GM19455 (cell line): ENCODE results near the gene FAM89A.
A peak's percentile ranks its signal among the peaks of the same experiment; 100 is the strongest.

ENCODE experiments used
- ATAC-seq: cut with Tn5 transposase; IDR thresholded peaks from one replicate; pipeline ENCODE4 v1.9.1; 2021; ENCODE audit not compliant: unreplicated experiment

The FAM89A gene

DNA sequence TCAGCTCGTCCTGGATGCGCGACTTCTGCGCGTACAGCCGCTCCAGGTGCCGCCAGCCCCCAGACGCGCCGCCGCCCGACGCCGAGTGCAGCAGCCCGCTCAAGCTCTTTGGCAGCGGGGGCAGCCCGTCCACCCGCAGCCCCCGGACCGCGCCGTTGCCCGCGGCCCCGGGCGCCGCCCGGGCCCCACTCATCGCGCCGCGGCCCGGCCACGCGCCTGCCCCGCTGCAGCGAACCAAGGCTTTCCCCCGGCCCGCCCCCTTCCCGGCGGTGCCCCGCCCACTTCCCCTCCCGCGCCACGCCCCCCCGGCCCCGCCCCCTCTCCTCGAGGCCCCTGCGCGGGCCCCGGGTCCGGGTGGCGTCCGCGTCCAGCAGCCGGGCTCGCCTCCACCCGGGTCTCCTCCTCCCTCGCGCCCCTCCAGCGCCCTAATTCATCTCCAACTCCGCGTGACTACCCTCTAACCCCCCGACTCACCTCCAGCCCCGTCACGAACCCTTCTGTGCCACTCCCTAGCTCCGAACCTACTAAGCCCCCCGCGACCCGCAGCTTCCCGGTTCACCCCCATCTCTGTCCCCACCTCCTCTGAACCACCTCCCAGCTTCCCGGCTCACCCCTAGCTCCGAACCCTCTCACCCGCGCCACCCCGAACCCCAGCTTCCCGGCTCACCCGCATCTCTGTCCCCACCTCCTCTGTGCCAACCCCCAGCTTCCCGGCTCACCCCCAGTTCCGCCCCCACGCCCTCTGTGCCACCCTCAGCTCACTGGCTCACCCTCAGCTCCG, at the start of gene FAM89A:
FAM89A (minus strand) TSS at position 236 of the 781 bp plus-strand sequence; CDS start at position 193, 43 bp downstream.
- peak; percentile 72 for ATAC-seq

GRCh38 chr1:231084353-231084752, 44.3 kb upstream of the FAM89A start:
- no peak for ATAC-seq

DNA sequence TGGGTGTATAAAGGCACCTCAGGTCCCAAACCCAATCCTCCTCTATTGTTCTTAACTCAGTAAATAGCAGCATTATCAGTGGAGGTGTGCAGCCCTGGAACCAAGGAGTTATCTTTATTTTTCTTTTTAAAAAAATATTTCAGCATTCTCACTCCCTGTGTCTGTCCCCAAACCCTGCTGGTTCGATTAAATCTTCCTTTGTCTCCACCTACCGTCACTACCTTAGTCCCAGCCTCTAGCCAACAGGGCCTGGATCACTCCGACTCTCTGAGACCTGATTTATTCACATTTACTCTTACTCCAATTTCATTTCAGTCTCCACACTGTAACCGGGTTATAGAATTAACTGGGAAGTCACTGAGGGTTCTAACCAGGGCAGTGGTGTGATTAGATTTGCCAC, 39.1 kb upstream of the FAM89A start:
- no peak for ATAC-seq

GRCh38 chr1:231078250-231078649, 38.2 kb upstream of the FAM89A start:
- ATAC-seq: no peak

DNA sequence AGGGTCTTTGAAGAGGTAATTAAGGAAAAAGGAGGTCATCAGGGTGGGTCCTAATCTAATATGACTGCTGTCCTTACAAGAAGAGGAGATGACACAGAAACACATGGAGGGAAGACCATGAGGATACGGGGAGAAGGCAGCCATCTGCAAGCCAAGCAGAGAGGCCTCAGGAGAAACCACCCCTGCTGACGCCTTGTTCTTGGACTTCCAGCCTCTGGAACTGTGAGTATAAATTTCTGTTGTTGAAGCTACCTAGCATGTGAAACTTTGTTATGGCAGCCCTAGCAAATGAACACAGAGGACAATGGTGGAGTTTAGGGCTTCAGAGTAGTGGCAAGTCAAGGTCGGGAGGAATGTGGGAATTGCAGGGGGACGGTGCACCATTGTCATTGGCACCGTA, 36.7 kb upstream of the FAM89A start:
- ATAC-seq: no peak

DNA sequence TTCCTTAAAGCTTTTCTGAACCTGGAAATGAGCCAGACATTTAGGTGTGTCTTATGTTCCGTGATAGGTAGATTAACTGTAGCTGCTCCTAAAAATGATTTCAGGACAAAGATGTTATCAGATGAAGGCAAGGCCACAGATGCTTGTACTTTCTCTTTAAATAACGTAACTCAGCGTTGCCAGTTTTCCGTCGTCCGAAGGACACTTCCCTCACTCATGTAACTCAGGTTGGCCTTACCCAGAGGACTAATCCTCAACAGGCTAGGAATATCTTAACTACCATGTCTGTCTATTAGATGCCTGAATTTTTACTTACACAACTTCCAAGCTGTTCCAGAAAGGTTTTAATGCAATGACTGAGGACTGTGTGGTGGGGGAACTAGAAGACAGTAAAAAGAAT, 35.4 kb upstream of the FAM89A start:
- ATAC-seq: no peak

- no peak for ATAC-seq
Measured at GRCh38 chr1:231075020-231075419, 35.0 kb upstream of the FAM89A start.

DNA sequence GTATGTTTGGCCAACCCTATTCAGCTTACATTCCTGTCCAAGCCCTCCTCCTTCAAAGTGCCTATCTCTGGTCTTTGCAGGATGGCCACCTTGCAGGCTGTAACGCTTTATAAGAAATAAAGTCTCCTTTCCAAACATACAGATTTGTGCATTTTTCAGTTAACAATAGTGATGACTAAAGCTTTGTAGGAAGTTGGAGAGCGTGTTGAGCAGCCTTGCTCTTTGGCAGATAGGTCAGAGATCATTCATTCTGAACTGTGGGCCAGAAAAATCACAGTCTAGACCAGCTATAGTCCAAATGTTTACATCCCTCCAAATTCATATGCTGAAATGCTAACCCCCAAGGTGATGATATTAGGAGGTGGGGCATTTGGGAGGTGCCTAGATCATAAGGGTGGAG, 34.0 kb upstream of the FAM89A start:
- ATAC-seq: no peak

DNA sequence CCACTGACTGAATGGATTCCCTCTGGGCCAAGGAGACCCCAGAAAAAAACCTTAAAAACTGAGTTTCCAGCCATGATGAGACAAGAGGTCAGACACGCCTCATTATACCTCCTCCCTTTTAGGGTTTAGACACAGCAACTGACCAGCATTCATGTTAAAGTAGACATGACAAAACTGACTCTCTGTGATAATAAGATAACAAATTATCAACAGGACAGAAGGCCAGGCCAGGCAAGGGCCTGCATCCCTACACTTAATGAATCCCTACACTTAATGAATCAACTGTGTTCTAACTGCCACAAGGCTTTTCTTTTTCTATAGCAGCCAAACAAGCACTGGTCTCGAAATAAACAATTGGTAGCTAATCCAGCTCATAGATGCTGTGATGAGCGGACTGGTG, 33.3 kb upstream of the FAM89A start:
- no peak for ATAC-seq

DNA sequence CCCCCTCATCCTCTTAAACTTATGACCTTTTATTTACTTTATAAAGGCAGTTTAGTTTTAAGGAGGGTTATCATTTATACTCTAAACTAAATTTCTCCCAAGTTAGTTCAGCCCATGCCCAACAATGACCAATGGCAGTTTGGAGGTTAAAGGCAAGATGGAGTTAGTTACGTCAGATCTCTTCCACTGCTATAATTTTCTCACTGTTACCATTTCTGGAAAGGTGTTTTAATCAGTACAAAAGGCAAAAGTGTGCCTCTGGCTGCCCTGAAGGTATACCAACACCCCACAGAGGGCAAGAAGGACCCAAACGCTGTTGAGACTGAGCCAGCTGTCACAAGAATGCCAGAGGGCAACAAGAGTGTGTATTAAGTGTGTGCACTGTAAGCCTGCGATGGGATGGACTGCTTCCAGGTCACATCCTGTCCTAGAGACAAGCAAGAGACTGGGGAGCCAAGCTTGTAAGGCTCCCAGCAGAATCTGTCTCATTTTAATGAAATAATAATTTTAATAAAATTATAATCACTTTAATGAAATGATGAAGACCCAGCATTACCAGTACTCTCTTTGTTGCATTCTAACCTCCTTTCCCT, 32.5 kb upstream of the FAM89A start:
- ATAC-seq: no peak

DNA sequence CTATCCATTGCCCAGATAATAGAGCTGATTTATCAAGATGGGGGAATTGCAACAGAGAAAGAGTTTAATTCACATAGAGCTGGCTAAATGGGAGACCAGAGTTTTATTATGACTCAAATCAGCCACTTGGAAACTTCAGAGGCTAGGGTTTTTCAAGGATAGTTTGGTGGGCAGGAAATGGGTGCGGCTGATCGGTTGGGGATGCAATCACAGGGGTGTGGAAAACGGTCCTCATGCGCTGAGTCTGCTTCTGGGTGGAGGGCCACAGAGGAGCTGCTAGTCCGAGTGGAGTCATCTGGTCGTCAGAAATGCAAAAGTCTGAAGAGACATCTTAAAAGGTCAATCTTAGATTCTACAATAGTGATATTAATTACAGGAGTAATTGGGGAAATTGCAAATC, 32.0 kb upstream of the FAM89A start:
- no peak for ATAC-seq

- ATAC-seq: no peak
Measured at GRCh38 chr1:231070758-231071444, 30.8 kb upstream of the FAM89A start.

DNA sequence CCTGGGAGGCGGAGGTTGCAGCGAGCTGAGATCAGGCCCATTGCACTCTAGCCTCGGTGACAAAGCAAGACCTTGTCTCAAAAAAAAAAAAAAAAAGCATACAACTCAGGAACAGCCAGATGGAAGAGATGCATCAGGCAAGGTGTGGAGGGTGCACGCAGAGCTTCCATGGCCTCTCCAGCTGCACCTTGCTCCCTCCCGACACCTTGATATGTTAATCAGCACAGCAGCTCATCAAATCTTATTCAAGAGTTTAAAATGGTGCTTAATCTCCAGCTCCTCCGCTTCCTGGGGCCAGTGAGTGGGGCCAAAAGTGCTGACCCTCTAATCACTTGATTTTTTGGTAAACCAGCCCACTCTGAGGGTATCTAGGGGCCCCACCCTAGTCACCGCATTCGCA, 29.3 kb upstream of the FAM89A start:
- ATAC-seq: no peak

DNA sequence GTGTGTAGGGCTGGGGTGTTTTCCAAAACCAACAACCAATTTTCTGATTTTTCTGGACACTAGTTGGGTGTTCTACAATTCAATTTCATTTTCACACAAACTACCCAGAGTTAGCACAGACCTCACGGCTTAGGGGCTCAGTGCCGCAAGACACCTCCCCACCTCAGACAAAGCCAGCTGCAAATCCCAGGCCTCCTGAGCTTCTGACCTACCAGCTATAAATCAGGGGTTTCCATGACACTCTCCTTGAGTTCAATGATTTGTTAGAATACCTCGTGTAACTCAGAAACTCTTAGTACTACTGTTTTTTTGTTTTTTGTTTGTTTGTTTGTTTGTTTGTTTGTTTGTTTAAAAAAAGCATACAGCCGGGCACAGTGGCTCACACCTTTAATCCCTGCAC, 28.7 kb upstream of the FAM89A start:
- ATAC-seq: no peak

DNA sequence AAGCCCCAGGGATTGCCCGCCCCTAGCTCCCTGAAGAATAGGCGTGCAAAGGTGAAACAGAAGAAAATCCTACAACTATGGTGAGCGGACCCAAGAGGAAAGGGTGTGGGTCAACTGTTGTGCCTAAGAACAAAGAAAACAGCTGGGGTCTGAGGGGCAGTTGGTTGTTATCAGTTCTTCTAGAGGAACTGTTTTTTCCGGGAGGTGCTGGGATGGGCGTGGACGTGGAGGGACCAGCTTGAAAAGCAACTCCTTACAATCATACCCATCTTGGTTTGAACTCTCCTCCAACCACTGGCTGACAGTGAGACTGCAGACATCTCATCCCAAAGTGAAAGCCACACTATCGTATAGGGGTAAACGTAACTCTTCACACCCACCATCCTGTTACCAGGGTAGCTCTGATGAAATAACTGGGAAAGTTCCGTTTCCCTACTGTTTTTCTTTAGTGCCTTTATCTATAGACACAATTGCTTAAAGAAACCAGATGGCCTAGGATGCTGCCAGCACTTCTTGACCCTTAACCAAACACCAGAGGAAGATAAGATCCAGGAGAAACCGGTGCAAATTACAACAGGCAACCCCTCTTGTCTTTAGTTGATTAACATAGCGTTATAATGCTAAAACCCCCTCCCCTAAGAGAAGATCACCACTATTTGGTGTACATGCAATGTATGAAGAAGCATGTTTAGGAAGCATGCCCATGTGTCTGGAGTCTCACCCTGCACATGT, 25.6 kb upstream of the FAM89A start:
- ATAC-seq: no peak

DNA sequence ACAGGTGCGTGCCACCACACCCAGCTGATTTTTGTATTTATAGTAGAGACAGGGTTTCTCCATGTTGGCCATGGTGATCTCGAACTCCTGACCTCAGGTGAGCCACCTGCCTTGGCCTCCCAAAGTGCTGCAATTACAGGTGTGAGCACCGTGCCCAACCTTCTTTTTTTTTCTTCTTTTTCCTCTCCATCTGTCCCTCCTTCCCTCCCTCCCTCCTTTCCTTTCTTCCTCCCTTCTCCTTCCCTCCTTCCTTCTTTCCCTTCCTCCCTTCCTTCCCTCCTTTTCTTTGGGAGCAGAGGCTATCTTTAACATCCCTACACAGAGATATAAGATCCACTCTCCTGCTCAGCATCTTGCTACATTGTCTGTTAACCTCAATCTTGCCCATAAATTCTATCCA, 24.4 kb upstream of the FAM89A start:
- ATAC-seq: no peak

DNA sequence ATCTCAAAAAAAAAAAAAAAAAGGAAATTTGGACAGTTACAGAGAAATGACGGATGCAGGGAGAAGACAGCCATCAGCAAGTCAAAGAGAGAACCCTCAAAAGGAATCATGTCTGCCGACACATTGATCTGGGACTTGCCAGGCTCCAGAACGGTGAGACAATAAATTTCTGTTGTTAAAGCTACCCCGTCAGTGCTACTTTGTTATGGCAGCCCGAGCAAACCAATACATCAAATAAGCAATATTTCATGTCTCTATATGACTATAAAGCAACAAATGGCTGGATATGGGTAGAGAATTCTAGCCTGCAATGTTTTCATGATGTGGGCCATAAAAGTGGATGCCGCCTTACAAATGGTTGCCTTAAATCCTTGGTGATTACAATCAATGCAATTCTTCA, 23.3 kb upstream of the FAM89A start:
- no peak for ATAC-seq

DNA sequence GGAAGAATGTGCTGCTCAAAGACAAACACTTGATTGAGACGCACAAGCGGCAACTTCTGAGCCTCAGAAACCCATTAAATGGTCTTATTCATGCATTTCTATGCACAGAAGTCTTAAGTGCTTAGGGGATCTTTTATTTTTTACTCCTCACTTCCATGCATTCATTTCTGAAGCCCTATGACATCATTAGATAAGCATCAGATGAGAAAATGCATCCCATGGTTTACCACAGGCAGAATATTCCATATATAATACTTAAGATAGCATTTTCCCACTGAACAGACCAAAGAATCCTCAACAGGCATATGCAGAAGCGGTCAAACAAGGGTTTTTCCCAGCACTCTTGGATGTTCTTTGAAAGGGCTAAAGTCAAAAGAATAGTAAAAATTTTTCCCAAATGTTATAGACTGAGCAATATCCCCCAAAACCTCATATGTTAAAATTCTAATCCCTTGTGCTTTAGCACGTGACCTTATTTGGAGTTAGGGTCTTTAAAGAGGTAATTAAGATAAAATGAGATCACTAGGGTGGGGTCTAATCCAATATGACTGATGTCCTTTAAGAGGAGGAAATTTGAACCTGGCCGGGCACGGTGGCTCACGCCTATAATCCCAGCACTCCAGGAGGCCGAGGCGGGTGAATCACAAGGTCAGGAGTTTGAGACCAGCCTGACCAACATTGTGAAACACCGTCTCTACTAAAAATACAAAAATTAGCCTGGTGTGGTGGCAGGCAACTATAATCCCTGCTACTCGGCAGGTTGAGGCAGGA, 22.6 kb upstream of the FAM89A start:
- no peak for ATAC-seq

GRCh38 chr1:231059566-231060193, 19.6 kb upstream of the FAM89A start:
- ATAC-seq: no peak

- ATAC-seq: no peak
Measured at GRCh38 chr1:231058416-231059109, 18.5 kb upstream of the FAM89A start.
